Peyer's patch (tissue), 4 donors: Measurements from ENCODE around the gene TMEM132A. TPM values are rescaled to one million over a fixed set of nuclear protein-coding genes. Genes with fewer than 3 reads are reported as not detected.

Experiments used
- DNase-seq, 3 donors: peaks; one replicate each; pipeline ENCODE4 v3.0.0-alpha.2; 2017 to 2019
- H3K27ac ChIP-seq, 4 donors: fragments of 200-600 bp; sonication (generic); one replicate each; pipeline ENCODE4 v1.5.1; 2016 to 2019
- H3K27me3 ChIP-seq, 2 donors: fragments of 200-600 bp; sonication (generic); one replicate each; pipeline ENCODE4 v1.5.1; 2019
- H3K36me3 ChIP-seq, 3 donors: fragments of 200-600 bp; sonication (generic); one replicate each; pipeline ENCODE4 v1.5.1; 2016 to 2019
- H3K4me1 ChIP-seq, 4 donors: fragments of 200-600 bp; sonication (generic); one replicate each; pipeline ENCODE4 v1.5.1; 2016 to 2019
- H3K4me3 ChIP-seq, 4 donors: fragments of 200-600 bp; sonication (generic); 1 replicate in 3 of 4; 2 replicates in 1 of 4; pipeline ENCODE4 v1.5.1; 2016 to 2019; ENCODE audit warnings: mild to moderate bottlenecking in 1 of 4
- H3K9me3 ChIP-seq, 4 donors: fragments of 200-600 bp; sonication (generic); one replicate each; pipeline ENCODE4 v1.5.1; 2016 to 2019; ENCODE audit warnings: mild to moderate bottlenecking in 1 of 4
- CTCF ChIP-seq, 6 experiments: fragments of 450-650 bp in 4 of 6; fragments of 200-600 bp in 2 of 6; sonication (generic) in 1 of 6; IDR thresholded peaks; one replicate each; pipeline ENCODE4 v1.5.1; 2017 to 2019; ENCODE audit warnings: antibody characterized with exemption in 6 of 6, mild to moderate bottlenecking in 3 of 6, moderate library complexity in 1 of 6
- POLR2A ChIP-seq, 2 donors: fragments of 450-650 bp; IDR thresholded peaks; one replicate each; pipeline ENCODE4 v1.5.1; 2017; ENCODE audit warnings: antibody characterized with exemption in 2 of 2, mild to moderate bottlenecking in 2 of 2, moderate library complexity in 2 of 2
- total RNA-seq, 4 donors: library from RNA; depleted of rRNA; stranded (reverse); fragments of >200 nt; gene quantifications; one replicate each; pipeline ENCODE4 v1.1.0, GENCODE V29; 2016

The TMEM132A gene
- total RNA-seq, 4 donors from 2014 or later, result 1.6 to 28.9 (median 4.0) TPM

DNA sequence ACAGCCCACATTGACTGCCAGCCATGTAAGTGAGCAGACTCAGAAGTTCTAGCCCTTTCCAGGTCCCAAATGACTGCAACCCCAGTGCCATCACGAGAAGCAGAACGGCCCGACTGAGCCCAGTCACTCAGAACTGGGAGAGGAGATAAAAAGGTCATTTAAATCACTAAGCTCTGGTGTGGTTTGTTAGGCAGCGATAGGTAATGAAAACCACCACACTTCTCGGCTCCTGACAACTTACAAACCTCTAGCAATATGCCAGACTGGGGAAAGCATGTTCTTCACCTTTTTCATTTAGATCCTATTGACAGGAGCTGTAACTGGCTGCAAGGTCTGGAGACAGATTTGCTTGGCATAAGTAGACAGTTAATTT lies 21.0 kb downstream of the TMEM132A start:
- H3K4me1 ChIP-seq, result peaks cover 0 to 4% (median 1%) of the 10 kb centered on the region in 4 donors

DNA sequence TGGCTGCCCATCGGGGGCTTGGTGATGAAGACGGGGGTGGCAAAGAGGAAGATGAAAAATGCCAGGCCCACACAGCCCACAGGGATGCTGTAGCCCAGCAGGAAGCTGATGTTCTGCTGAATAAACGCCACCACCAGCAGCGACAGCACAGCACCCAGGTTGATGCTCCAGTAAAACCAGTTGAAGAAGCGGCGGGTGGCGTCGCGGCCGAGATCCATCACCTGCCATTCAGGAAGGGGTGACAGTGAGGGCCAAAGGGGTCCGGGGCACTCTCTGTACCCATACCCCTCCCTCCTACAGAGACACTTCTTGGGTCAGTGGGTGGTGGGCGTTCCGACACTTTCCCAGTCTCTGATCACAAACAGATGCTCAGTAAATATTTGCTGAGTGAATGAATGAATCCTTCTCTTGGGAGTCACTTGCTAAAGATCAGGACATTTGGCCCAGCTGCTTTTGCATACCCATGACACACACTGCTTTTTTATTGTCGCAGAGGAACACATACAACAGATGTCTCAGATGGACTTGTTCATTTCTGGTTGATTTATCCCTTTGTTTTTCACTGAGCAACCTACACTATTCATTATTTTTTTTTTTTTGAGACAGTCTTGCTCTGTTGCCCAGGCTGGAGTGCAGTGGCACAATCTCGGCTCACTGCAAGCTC lies 22.5 kb downstream of the TMEM132A start:
- Histone ChIP-seq H3K4me3 (no peak overlapping the region), H3K9me3 (no peaks in the 10 kb centered on the region), H3K4me1 (peaks cover 0 to 8% (median 2%) of the 10 kb centered on the region in 4 donors), H3K27me3 (no peaks in the 10 kb centered on the region), H3K27ac (no peak overlapping the region), H3K36me3 (peaks cover 0 to 8% (median 0%) of the 10 kb centered on the region in 3 donors)
- no peak for DNase-seq
- no peak for TF ChIP-seq POLR2A (IDR thresholded peaks at IDR 0.05)
- TF ChIP-seq CTCF (IDR thresholded peaks at IDR 0.05), result no peak

More for the DNA sequence above, 21.0 kb downstream of the TMEM132A start:
- DNase-seq, result no peak
- Histone ChIP-seq H3K27me3 (no peaks in the 10 kb centered on the region), H3K4me3 (no peak overlapping the region), H3K9me3 (no peaks in the 10 kb centered on the region), H3K36me3 (peaks cover 0 to 10% (median 0%) of the 10 kb centered on the region in 3 donors), H3K27ac (no peak overlapping the region)
- TF ChIP-seq POLR2A (IDR thresholded peaks at IDR 0.05) (no peak), CTCF (IDR thresholded peaks at IDR 0.05) (no peak)

DNA sequence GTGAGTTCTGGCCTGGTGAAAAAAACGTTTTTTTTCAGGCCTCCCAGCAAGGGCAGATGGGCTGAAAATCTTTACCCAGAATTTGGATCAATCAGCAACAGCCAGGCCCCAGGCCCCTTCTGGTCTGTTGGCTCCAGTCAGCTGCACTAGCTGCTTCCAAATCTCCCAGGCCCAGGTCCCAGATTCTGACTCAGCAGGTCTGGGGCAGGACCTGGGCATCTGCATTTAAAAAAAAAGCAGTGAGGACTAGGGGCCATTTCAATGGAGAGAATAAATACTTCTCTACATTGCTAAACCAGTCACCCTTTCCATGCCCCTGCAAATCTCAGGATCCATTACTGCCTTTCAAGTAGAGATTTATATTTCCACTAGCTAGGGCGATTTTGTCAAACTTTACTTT lies 23.4 kb downstream of the TMEM132A start:
- TF ChIP-seq CTCF (IDR thresholded peaks at IDR 0.05) (no peak), POLR2A (IDR thresholded peaks at IDR 0.05) (no peak)
- H3K9me3 ChIP-seq, result no peaks in the 10 kb centered on the region
- no peak overlapping the region for H3K4me3 ChIP-seq
- no peaks in the 10 kb centered on the region for H3K27me3 ChIP-seq
- no peaks in the 10 kb centered on the region for H3K36me3 ChIP-seq
- no peak overlapping the region for H3K27ac ChIP-seq
- DNase-seq, result no peak
- H3K4me1 ChIP-seq, result peaks cover 0 to 8% (median under 1%) of the 10 kb centered on the region in 4 donors

GRCh38 chr11:60948250-60948649 lies 24.0 kb downstream of the TMEM132A start:
- no peak overlapping the region for H3K4me3 ChIP-seq
- no peaks in the 10 kb centered on the region for H3K27me3 ChIP-seq
- H3K36me3 ChIP-seq, result no peaks in the 10 kb centered on the region
- TF ChIP-seq POLR2A (IDR thresholded peaks at IDR 0.05) (no peak), CTCF (IDR thresholded peaks at IDR 0.05) (no peak)
- no peak overlapping the region for H3K27ac ChIP-seq
- H3K9me3 ChIP-seq, result no peaks in the 10 kb centered on the region
- no peak for DNase-seq
- H3K4me1 ChIP-seq, result peaks cover 0 to 7% (median 2%) of the 10 kb centered on the region in 4 donors

- no peaks in the 10 kb centered on the region for H3K36me3 ChIP-seq
- H3K4me1 ChIP-seq, result peaks cover 0 to 5% (median 2%) of the 10 kb centered on the region in 4 donors
- no peaks in the 10 kb centered on the region for H3K9me3 ChIP-seq
- peak overlapping the region in 3 of 4 donors; percentile 42 to 59 (median 57) for H3K4me3 ChIP-seq
- peak overlapping the region in 2 of 4 donors; percentile 12 to 83 for H3K27ac ChIP-seq
- no peak for DNase-seq
- no peaks in the 10 kb centered on the region for H3K27me3 ChIP-seq
- TF ChIP-seq POLR2A (IDR thresholded peaks at IDR 0.05) (no peak), CTCF (IDR thresholded peaks at IDR 0.05) (no peak)
Observed at GRCh38 chr11:60950024-60950423, 25.8 kb downstream of the TMEM132A start.
